CD4-positive, alpha-beta T cell treated with Interleukin-21 for 1 hour (primary cell): ENCODE measurements around the gene CHRM3.
"Not testable (repeated sequence)": the region's sequence is repeated elsewhere in the genome, so short reads cannot be mapped to it uniquely, and the experiment has no call there.

Source experiments
- DNase-seq: peaks from one replicate; pipeline ENCODE4 v3.0.0-alpha.2; 2020

Gene CHRM3

GRCh38 chr1:239386453-239387303 lies at the start of gene CHRM3:
CHRM3 (plus strand) TSS chr1:239386568; CDS start chr1:239907452, 520,884 bp downstream.
- no peak for DNase-seq

GRCh38 chr1:239337799-239338430 lies 48.5 kb upstream of the CHRM3 start:
- no peak for DNase-seq

GRCh38 chr1:239347776-239348175 lies 38.6 kb upstream of the CHRM3 start:
- DNase-seq: no peak

GRCh38 chr1:239348635-239349353 lies 37.6 kb upstream of the CHRM3 start:
- DNase-seq: no peak

GRCh38 chr1:239349699-239350098 lies 36.7 kb upstream of the CHRM3 start:
- DNase-seq: no peak

GRCh38 chr1:239353536-239353935 lies 32.8 kb upstream of the CHRM3 start:
- no peak for DNase-seq

GRCh38 chr1:239354231-239354630 lies 32.1 kb upstream of the CHRM3 start:
- no peak for DNase-seq

GRCh38 chr1:239357867-239358266 lies 28.5 kb upstream of the CHRM3 start:
- DNase-seq: no peak

- no peak for DNase-seq
These were observed 25.0 kb upstream of the CHRM3 start for GRCh38 chr1:239361403-239361802.

- DNase-seq: no peak
These were observed 22.4 kb upstream of the CHRM3 start for GRCh38 chr1:239363930-239364329.

GRCh38 chr1:239367196-239367810 lies 19.1 kb upstream of the CHRM3 start:
- no peak for DNase-seq

- no peak for DNase-seq
These were observed 17.8 kb upstream of the CHRM3 start for GRCh38 chr1:239368436-239369109.

GRCh38 chr1:239370869-239371268 lies 15.5 kb upstream of the CHRM3 start:
- not testable (repeated sequence) for DNase-seq

GRCh38 chr1:239382666-239383065 lies 3.7 kb upstream of the CHRM3 start:
- DNase-seq: no peak

- DNase-seq: no peak
These were observed 2.7 kb upstream of the CHRM3 start for GRCh38 chr1:239383714-239384113.

GRCh38 chr1:239387304-239388158 lies 1.2 kb downstream of the CHRM3 start:
- DNase-seq: no peak

GRCh38 chr1:239388159-239388485 lies 1.8 kb downstream of the CHRM3 start:
- DNase-seq: no peak

GRCh38 chr1:239388578-239388977 lies 2.2 kb downstream of the CHRM3 start:
- no peak for DNase-seq

GRCh38 chr1:239389703-239390102 lies 3.3 kb downstream of the CHRM3 start:
- DNase-seq: no peak

GRCh38 chr1:239392271-239392670 lies 5.9 kb downstream of the CHRM3 start:
- DNase-seq: no peak

GRCh38 chr1:239394107-239394506 lies 7.7 kb downstream of the CHRM3 start:
- DNase-seq: no peak

GRCh38 chr1:239413916-239414315 lies 27.5 kb downstream of the CHRM3 start:
- no peak for DNase-seq
